Measurements from ENCODE around the gene TCF12. TPM values are rescaled to one million over a fixed set of nuclear protein-coding genes. Genes with fewer than 3 reads are reported as not detected.

TCF12 gene
- total RNA-seq, 4 donors from 2014 or later, result 105 to 446 (median 180) TPM

- in situ Hi-C loops (cut with MboI; ENCODE audit: low pct_ligation_motif_present in 1 of 4, low pct_unique_long_range_greater_than_20kb in 1 of 4, low sequenced_read_pairs in 3 of 4), result no loop called here
- no peak for TF ChIP-seq POLR2AphosphoS5 (IDR thresholded peaks at IDR 0.05)
- no peaks in the 10 kb centered on the region for H3K27me3 ChIP-seq
Observed at GRCh38 chr15:57034613-57035012, 116.2 kb downstream of the TCF12 start.

GRCh38 chr15:57035664-57036063 is 117.2 kb downstream of the TCF12 start:
- no peaks in the 10 kb centered on the region for H3K27me3 ChIP-seq
- 76% methylated on average over 5 of the region's 5 CpGs; no CpG with 5 or more reads in 1 of the 2 donors for WGBS, 2 donors (ENCODE audit: low coverage in 1 of 2)
- no peaks in the 10 kb centered on the region for H3K9me3 ChIP-seq
- H3K27ac ChIP-seq, result no peak overlapping the region
- in situ Hi-C loops (cut with MboI; ENCODE audit: low pct_ligation_motif_present in 1 of 4, low pct_unique_long_range_greater_than_20kb in 1 of 4, low sequenced_read_pairs in 3 of 4), result no loop called here
- intact Hi-C loops (cut with DNase I; ENCODE audit: low total_unique reads), result no loop called here
- no peak for TF ChIP-seq POLR2AphosphoS5 (IDR thresholded peaks at IDR 0.05)
- TF ChIP-seq EP300 (IDR thresholded peaks at IDR 0.05; ENCODE audit: low read depth), result no peak
- TF ChIP-seq, protein P1, sequence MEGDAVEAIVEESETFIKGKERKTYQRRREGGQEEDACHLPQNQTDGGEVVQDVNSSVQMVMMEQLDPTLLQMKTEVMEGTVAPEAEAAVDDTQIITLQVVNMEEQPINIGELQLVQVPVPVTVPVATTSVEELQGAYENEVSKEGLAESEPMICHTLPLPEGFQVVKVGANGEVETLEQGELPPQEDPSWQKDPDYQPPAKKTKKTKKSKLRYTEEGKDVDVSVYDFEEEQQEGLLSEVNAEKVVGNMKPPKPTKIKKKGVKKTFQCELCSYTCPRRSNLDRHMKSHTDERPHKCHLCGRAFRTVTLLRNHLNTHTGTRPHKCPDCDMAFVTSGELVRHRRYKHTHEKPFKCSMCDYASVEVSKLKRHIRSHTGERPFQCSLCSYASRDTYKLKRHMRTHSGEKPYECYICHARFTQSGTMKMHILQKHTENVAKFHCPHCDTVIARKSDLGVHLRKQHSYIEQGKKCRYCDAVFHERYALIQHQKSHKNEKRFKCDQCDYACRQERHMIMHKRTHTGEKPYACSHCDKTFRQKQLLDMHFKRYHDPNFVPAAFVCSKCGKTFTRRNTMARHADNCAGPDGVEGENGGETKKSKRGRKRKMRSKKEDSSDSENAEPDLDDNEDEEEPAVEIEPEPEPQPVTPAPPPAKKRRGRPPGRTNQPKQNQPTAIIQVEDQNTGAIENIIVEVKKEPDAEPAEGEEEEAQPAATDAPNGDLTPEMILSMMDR (IDR thresholded peaks at IDR 0.05), result no peak
- TF ChIP-seq POLR2A (IDR thresholded peaks at IDR 0.05), result no peak
- H3K4me1 ChIP-seq, result peaks cover 0 to 43% (median 7%) of the 10 kb centered on the region in 4 donors
- H3K36me3 ChIP-seq, result no peaks in the 10 kb centered on the region
- DNase-seq, result no peak
- no peak overlapping the region for H3K4me3 ChIP-seq

More at GRCh38 chr15:57034613-57035012, 116.2 kb downstream of the TCF12 start:
- intact Hi-C loops (cut with DNase I; ENCODE audit: low total_unique reads), result no loop called here
- no peak overlapping the region for H3K4me3 ChIP-seq
- H3K27ac ChIP-seq, result no peak overlapping the region
- no peak for DNase-seq
- no peaks in the 10 kb centered on the region for H3K36me3 ChIP-seq
- H3K9me3 ChIP-seq, result no peaks in the 10 kb centered on the region
- 43 to 53% methylated on average over 1 of the region's 1 CpG for WGBS, 2 donors (ENCODE audit: low coverage in 1 of 2)
- H3K4me1 ChIP-seq, result peaks cover 0 to 35% (median 8%) of the 10 kb centered on the region in 4 donors

DNA sequence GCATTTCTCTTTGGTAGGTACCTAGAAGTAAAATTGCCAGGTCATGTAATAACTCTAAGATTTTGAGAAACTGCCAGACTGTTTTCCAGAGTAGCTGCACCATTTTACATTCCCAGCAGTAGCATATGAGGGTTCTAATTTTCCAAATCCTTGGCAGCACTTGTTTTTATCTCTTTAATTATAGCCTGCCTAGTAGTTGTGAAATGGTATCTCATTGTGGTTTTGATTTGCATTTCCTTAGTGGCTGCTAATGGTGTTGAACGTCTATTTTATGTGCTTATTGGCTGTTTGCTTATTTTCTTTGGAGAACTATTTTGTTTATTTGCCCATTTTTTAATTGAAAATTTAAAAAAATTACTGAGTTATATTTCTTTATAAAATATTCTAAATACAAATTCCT is 117.9 kb downstream of the TCF12 start:
- 29 to 45% methylated on average over 1 of the region's 1 CpG for WGBS, 2 donors (ENCODE audit: low coverage in 1 of 2)
- in situ Hi-C loops (cut with MboI; ENCODE audit: low pct_ligation_motif_present in 1 of 4, low pct_unique_long_range_greater_than_20kb in 1 of 4, low sequenced_read_pairs in 3 of 4), result no loop called here

DNA sequence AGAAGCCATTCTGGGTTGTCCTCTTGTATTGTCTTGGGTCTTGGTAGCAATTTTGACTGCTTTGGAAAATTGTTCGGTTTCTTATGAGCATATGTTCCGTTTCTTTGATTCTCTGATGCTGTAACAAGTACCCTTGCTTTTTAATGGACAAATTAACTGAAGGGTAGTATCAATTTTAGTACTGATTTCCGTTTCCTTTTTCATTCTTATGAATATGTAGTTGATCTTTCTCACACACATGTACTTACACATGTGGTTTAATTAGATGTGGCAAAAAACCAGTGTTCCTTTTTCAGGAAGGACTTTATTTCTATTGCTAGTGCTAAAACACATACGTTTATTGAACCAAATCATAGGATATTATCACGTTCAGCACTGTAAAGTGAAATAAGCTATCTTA is 119.1 kb downstream of the TCF12 start:
- in situ Hi-C loops (cut with MboI; ENCODE audit: low pct_ligation_motif_present in 1 of 4, low pct_unique_long_range_greater_than_20kb in 1 of 4, low sequenced_read_pairs in 3 of 4), result no loop called here
- no peaks in the 10 kb centered on the region for H3K9me3 ChIP-seq
- DNase-seq, result no peak
- peaks cover 0 to 34% (median 2%) of the 10 kb centered on the region in 4 donors for H3K4me1 ChIP-seq
- H3K27ac ChIP-seq, result no peak overlapping the region
- TF ChIP-seq POLR2AphosphoS5 (IDR thresholded peaks at IDR 0.05), result no peak
- TF ChIP-seq, protein P1 (IDR thresholded peaks at IDR 0.05), result no peak
- no peak for TF ChIP-seq POLR2A (IDR thresholded peaks at IDR 0.05)
- TF ChIP-seq EP300 (IDR thresholded peaks at IDR 0.05; ENCODE audit: low read depth), result no peak
- WGBS, 2 donors (ENCODE audit: low coverage in 1 of 2), result 71 to 80% methylated on average over 4 to 5 of the region's 5 CpGs
- intact Hi-C loops (cut with DNase I; ENCODE audit: low total_unique reads), result no loop called here
- no peaks in the 10 kb centered on the region for H3K36me3 ChIP-seq
- no peak overlapping the region for H3K4me3 ChIP-seq
- H3K27me3 ChIP-seq, result no peaks in the 10 kb centered on the region

More for the DNA sequence above, 117.9 kb downstream of the TCF12 start:
- H3K4me3 ChIP-seq, result no peak overlapping the region
- no peaks in the 10 kb centered on the region for H3K36me3 ChIP-seq
- intact Hi-C loops (cut with DNase I; ENCODE audit: low total_unique reads), result no loop called here
- no peak overlapping the region for H3K27ac ChIP-seq
- no peaks in the 10 kb centered on the region for H3K9me3 ChIP-seq
- no peaks in the 10 kb centered on the region for H3K27me3 ChIP-seq
- TF ChIP-seq, protein P1 (IDR thresholded peaks at IDR 0.05), result no peak
- no peak for TF ChIP-seq POLR2AphosphoS5 (IDR thresholded peaks at IDR 0.05)
- TF ChIP-seq POLR2A (IDR thresholded peaks at IDR 0.05), result no peak
- DNase-seq, result no peak
- peaks cover 0 to 43% (median 4%) of the 10 kb centered on the region in 4 donors for H3K4me1 ChIP-seq

DNA sequence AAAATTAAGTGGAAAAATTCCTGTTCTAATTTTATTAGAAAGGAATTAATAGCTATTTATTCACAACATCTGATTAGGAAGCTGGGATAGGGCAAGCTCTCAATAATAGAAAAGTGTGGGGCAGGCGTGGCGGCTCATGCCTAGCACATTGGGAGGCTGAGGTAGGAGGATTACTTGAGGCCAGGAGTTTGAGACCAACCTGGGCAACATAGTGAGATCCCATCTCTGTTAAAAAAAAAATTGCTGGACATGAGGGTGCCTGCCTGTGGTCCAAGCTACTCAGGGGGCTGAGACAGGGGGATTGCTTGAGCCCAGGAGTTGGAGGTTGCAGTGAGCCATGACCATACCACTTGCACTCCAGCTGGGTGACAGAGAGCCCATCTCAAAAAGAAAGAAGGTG is 119.6 kb downstream of the TCF12 start:
- 100% methylated on average over 2 of the region's 2 CpGs for WGBS, 2 donors (ENCODE audit: low coverage in 1 of 2)
- in situ Hi-C loops (cut with MboI; ENCODE audit: low pct_ligation_motif_present in 1 of 4, low pct_unique_long_range_greater_than_20kb in 1 of 4, low sequenced_read_pairs in 3 of 4), result no loop called here
- Histone ChIP-seq H3K36me3 (no peaks in the 10 kb centered on the region), H3K4me1 (peaks cover 0 to 33% (median 2%) of the 10 kb centered on the region in 4 donors), H3K4me3 (no peak overlapping the region), H3K27me3 (no peaks in the 10 kb centered on the region), H3K27ac (no peak overlapping the region), H3K9me3 (no peaks in the 10 kb centered on the region)
- TF ChIP-seq POLR2AphosphoS5 (IDR thresholded peaks at IDR 0.05) (no peak), EP300 (IDR thresholded peaks at IDR 0.05; ENCODE audit: low read depth) (no peak), POLR2A (IDR thresholded peaks at IDR 0.05) (no peak)
- TF ChIP-seq, protein P1 (IDR thresholded peaks at IDR 0.05), result no peak
- DNase-seq, result no peak
- intact Hi-C loops (cut with DNase I; ENCODE audit: low total_unique reads), result no loop called here

Data from transverse colon (tissue), 4 donors.